SHP77 (cell line): Measurements from ENCODE around the gene CD63.
"Not testable (repeated sequence)": the region's sequence is repeated elsewhere in the genome, so short reads cannot be mapped to it uniquely, and the experiment has no call there.

Source experiments
- DNase-seq, 2 experiments: peaks; one replicate each; lab custom pipeline; 2025; lab: John Stamatoyannopoulos, UW

Gene CD63, protein sequence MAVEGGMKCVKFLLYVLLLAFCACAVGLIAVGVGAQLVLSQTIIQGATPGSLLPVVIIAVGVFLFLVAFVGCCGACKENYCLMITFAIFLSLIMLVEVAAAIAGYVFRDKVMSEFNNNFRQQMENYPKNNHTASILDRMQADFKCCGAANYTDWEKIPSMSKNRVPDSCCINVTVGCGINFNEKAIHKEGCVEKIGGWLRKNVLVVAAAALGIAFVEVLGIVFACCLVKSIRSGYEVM

GRCh38 chr12:55728939-55729818, at the start of gene CD63:
Gene CD63 (minus strand): TSS chr12:55729009. CDS start chr12:55728341, 668 bp downstream.
- peak; percentile 89 to 94 for DNase-seq

GRCh38 chr12:55777856-55778255, 49.0 kb upstream of the CD63 start:
- DNase-seq: no peak

GRCh38 chr12:55771736-55772135, 42.9 kb upstream of the CD63 start:
- no peak for DNase-seq

- DNase-seq: no peak
These were observed 38.3 kb upstream of the CD63 start for GRCh38 chr12:55767156-55767555.

- DNase-seq: no peak
These were observed 37.0 kb upstream of the CD63 start for GRCh38 chr12:55765736-55766290.

DNA sequence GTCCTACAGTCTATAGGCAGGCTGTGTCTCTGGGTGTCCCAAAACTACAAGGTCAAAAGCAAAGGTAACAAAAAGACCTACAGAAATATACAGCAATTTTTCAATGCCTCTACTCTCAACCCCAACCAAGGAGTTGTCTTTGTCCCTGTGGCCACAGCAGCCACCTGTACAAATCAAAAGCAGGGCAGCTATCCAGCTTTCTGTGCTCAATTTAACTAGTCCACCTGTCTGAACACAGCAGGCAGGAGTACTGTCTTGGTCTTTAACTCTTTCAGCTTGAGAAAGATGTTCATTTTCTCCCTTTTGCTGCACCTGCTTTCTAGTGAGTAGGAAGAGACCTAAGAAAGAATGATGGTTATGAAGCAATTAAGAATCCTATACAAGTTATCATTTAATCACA, 33.8 kb upstream of the CD63 start:
- no peak for DNase-seq

- no peak for DNase-seq
These were observed 31.9 kb upstream of the CD63 start for GRCh38 chr12:55760663-55761062.

- not testable (repeated sequence) for DNase-seq
These were observed 29.8 kb upstream of the CD63 start for GRCh38 chr12:55758575-55758974.

DNA sequence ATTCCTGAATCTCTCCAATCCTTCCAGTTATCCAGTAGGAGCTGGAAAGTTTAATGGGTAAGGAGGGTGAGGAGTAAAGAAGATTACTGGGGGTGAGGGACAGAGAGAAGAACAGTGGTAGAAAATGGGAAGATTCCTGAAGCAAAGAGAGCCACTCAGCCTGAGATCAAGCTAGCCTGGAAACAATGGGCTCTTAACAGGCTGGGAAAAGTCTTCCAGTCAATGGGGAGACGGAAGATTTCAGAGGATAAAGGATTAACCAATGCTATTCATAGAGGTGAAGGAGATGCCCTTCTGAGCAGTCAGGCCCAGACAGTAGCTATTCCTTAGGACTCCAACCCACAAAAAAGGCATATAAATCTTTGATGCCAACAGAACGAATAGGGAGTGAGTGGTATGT, 28.9 kb upstream of the CD63 start:
- DNase-seq: no peak

- no peak for DNase-seq
These were observed 26.4 kb upstream of the CD63 start for GRCh38 chr12:55755246-55755645.

- DNase-seq: no peak
These were observed 19.6 kb upstream of the CD63 start for GRCh38 chr12:55748230-55748993.

DNA sequence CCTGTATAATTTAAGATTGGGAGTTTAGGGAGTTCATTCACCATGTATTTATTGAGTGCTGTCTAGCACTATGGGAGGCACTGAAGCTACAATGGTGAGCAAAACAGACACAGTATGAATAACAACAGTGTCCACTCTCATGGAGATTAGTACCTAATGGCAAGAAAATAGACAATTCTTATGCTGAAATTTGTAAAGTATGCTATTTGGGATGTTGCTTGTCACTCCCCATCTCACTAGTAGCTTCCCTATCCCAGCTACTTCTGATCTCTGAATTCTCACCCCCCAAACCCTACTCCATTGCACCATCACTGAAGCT, 18.1 kb upstream of the CD63 start:
- DNase-seq: no peak

- DNase-seq: no peak
These were observed 17.5 kb upstream of the CD63 start for GRCh38 chr12:55746174-55746912.

GRCh38 chr12:55745361-55746173, 16.8 kb upstream of the CD63 start:
- DNase-seq: no peak

DNA sequence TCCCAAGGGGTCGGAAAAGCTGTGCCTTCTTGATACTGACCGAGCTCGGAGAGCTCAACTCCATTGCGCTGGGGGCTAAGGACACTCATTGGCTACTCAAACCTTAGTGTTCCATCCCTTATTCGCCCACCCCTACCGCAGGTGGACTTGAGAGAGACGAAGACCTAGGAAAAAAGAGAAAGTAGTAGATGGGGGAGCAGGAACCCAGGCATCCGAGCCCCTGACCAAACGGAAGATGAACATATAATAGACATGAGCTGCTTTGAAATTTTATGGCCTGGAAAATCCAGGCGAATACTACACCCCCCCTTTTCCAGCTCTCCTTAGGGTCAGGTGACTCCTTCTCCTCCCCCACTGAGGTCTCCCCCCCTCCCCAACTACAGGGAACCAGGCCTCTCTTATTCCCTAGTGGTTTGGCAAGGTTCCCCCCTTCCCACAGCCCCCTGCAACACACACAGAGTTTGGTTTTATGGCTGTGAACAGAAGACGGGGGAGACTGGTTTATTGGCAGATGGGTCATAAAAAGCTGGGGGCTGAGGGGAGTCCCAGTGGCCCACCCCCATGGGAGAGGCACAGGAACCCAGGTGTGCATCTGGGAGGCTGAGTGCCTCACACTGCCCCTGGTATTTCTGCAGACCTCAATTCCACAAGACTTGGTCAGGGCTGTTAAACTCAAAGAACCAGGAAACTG, 15.7 kb upstream of the CD63 start:
- DNase-seq: no peak

DNA sequence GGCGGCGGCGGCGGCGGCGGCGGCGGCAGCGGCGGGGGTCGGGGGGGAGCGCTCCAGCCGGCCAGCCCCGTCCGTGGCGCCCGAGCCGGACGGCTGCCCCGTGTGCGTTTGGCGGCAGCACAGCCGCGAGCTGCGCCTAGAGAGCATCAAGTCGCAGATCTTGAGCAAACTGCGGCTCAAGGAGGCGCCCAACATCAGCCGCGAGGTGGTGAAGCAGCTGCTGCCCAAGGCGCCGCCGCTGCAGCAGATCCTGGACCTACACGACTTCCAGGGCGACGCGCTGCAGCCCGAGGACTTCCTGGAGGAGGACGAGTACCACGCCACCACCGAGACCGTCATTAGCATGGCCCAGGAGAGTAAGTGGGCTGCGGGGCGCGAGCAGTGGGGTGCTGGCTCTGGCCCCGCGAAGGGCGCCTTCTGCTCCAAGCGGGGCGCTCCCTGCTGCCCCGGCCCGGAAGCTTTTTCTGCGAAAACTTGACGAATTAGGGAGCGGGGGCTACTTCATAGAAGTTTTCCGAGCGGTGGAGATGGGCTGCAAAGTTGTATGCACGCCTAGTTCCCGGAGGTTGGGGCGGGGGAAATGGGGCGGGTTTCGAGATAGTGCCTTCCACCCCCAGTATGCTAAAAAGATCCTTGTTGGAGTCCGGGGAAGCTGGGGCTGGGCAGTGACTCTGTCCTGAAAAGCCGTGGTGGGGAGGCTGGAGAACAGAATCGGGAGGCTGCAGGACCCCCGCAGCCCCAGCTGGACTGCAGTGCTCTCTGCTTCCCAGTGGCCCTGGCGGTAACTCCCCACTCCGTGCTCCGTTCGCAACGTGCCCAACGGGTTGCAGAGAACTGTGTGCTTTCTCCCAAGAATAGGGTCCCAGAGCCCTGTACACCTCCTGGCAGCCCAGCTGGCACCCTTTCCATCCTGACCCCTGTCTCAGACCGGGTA, 14.9 kb upstream of the CD63 start:
- peak; percentile 8 to 39 for DNase-seq

DNA sequence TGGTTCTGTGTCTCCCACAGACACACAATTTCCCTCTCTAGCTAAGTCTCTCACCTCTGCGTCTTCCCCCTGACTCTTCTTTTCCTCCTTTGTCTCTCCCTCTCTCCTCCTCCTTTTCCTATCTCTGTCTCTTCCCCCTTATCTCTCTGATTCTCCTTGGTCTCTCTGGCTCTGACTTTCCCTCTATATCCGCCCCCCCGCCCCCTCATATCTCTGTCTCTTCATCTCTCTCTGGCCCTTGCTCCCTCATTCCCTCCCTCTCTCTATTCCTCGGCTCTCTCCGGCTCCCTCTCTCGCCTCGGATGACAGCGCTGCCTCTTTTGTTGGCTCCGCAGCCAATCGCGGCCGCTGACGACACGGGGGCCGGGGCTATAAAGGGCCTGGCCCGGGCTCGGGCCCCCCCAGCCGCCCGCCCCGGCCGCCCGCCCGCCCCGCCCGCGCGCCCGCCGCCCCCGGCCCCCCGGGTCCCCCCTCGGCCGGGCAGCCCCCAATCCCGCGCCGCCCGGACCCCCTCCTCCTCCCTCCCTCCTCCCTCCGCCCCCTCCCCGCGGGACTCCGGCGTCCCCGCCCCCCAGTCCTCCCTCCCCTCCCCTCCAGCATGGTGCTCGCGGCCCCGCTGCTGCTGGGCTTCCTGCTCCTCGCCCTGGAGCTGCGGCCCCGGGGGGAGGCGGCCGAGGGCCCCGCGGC, 14.1 kb upstream of the CD63 start, which contains the start of gene GDF11:
GDF11 (plus strand) TSS at position 404 of the 687 bp plus-strand sequence; CDS start at position 599, 195 bp downstream.
- DNase-seq: peak; percentile 72 to 81

- DNase-seq: no peak
These were observed 13.3 kb upstream of the CD63 start for GRCh38 chr12:55741931-55742680.
